Eye (tissue), 1 donor: ENCODE results near the gene PTAFR.
A peak's percentile ranks its signal among the peaks of the same experiment; 100 is the strongest.

Experiments
- DNase-seq: peaks from one replicate; pipeline ENCODE4 v3.0.0-alpha.2; 2015

PTAFR gene

GRCh38 chr1:28114844-28115243 is 61.6 kb downstream of the PTAFR start:
- no peak for DNase-seq

GRCh38 chr1:28113242-28113572 is 63.3 kb downstream of the PTAFR start:
- no peak for DNase-seq

- no peak for DNase-seq
Measured at GRCh38 chr1:28112388-28113241, 63.9 kb downstream of the PTAFR start.

- no peak for DNase-seq
Measured at GRCh38 chr1:28111157-28111556, 65.3 kb downstream of the PTAFR start.

- no peak for DNase-seq
Measured at GRCh38 chr1:28110555-28110954, 65.9 kb downstream of the PTAFR start.

GRCh38 chr1:28109639-28110038 is 66.9 kb downstream of the PTAFR start:
- DNase-seq: no peak

- no peak for DNase-seq
Measured at GRCh38 chr1:28108001-28108400, 68.5 kb downstream of the PTAFR start.

- DNase-seq: peak; percentile 53
Measured at GRCh38 chr1:28104866-28105467, 71.5 kb downstream of the PTAFR start.

GRCh38 chr1:28102189-28102588 is 74.3 kb downstream of the PTAFR start:
- DNase-seq: no peak

- DNase-seq: no peak
Measured at GRCh38 chr1:28099050-28099769, 77.3 kb downstream of the PTAFR start.
